Prostate gland (tissue), 2 donors: Measurements from ENCODE around the gene PDE5A.

Experiments
- POLR2A ChIP-seq: fragments of 450-650 bp; IDR thresholded peaks from one replicate; pipeline ENCODE4 v1.6.1; 2016; ENCODE audit warnings: antibody characterized with exemption, mild to moderate bottlenecking
- POLR2AphosphoS5 ChIP-seq: sonication (generic); formaldehyde crosslinking; IDR thresholded peaks from one replicate; pipeline ENCODE4 v1.6.1; 2017; ENCODE audit warnings: antibody characterized with exemption
- TF ChIP-seq, protein P1 (sequence below), 4 experiments: fragments of 200-600 bp in 2 of 4; fragments of 450-650 bp in 2 of 4; sonication (generic) in 2 of 4; IDR thresholded peaks; 1 replicate in 3 of 4; 2 replicates in 1 of 4; pipeline ENCODE4 v1.5.1; 2016 to 2019; ENCODE audit warnings: antibody characterized with exemption in 4 of 4, mild to moderate bottlenecking in 2 of 4, moderate library complexity in 2 of 4

DNA sequence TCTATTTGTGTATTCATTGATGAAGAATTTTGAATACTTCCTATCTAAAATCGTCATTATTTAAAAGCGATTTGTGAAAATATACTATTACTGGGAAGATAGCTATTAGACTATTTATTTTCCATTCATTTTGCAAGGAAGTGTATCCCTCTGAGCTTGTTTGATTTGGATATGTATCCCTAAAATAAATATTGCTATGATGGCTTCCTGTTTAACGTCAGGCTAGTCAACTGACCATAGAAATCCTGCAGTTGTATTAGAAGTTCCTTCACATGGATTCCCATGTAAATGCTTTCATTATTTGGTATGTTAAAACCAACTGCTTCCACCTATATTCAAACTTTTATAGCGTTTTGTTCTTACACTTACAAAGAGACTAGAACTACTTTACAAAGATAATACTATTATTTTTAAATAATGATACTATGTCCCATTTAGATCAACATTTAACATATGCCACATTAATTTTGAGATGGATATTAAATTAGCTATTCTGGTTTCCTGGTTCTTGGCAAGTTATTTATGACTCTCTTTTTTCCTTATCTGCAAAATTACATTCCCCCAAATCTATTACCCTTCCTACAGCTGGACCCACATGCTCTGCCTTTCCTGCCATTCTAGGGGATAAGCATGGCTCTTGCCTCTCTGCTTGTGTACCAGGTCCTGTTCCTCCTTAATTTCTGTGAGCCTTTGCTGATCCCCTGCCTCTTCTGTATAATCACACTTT lies 26.7 kb upstream of the PDE5A start:
- TF ChIP-seq, protein P1, sequence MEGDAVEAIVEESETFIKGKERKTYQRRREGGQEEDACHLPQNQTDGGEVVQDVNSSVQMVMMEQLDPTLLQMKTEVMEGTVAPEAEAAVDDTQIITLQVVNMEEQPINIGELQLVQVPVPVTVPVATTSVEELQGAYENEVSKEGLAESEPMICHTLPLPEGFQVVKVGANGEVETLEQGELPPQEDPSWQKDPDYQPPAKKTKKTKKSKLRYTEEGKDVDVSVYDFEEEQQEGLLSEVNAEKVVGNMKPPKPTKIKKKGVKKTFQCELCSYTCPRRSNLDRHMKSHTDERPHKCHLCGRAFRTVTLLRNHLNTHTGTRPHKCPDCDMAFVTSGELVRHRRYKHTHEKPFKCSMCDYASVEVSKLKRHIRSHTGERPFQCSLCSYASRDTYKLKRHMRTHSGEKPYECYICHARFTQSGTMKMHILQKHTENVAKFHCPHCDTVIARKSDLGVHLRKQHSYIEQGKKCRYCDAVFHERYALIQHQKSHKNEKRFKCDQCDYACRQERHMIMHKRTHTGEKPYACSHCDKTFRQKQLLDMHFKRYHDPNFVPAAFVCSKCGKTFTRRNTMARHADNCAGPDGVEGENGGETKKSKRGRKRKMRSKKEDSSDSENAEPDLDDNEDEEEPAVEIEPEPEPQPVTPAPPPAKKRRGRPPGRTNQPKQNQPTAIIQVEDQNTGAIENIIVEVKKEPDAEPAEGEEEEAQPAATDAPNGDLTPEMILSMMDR (IDR thresholded peaks at IDR 0.05): no peak
- TF ChIP-seq POLR2A (no peak), POLR2AphosphoS5 (no peak)
